ENCODE measurements around the gene PTH2. TPM values are rescaled to one million over a fixed set of nuclear protein-coding genes. Genes with fewer than 3 reads are reported as not detected.

PTH2 gene
- total RNA-seq, 1 experiment from 2014 or later = 0.96 TPM

- DNase-seq = peak; percentile 98
- WGBS (ENCODE audit: extremely low coverage, insufficient read length, low lambda C conversion rate) = no CpG with 5 or more reads among the region's 42 CpGs
- H2BK5ac ChIP-seq (ENCODE audit: insufficient read length, low read length) = no peak overlapping the region
- Mint-ChIP-seq H3K27me3 (ENCODE audit: low read depth) (peaks cover 88% of the 10 kb centered on the region), H3K4me1 (peaks cover 24 to 62% of the 10 kb centered on the region in 2 experiments), H3K27ac (peak overlapping the region in 2 of 3 experiments; percentile 22 to 88; a peak in 2 of 7 replicates), H3K4me3 (peak overlapping the region; percentile 33 to 76; a peak in 4 of 5 replicates), H3K36me3 (ENCODE audit: insufficient read depth in 1 of 3, low read depth in 3 of 3) (peaks cover 3 to 9% (median 5%) of the 10 kb centered on the region in 3 experiments; a peak in 6 of 7 replicates), H3K9me3 (peaks cover 4 to 8% of the 10 kb centered on the region in 2 experiments; a peak in 3 of 5 replicates)
- no peak overlapping the region for H2AK5ac ChIP-seq (ENCODE audit: insufficient read length, low read length)
- no peak overlapping the region for H2BK15ac ChIP-seq (ENCODE audit: low read depth, low read length)
- H3K18ac ChIP-seq (ENCODE audit: insufficient read length, low read depth, low read length) = no peak overlapping the region
- H4K91ac ChIP-seq (ENCODE audit: insufficient read length, low read depth, low read length) = no peak overlapping the region
- no peaks in the 10 kb centered on the region for H3K79me2 ChIP-seq (ENCODE audit: insufficient read depth, low read length)
- H3K4me1 ChIP-seq (ENCODE audit: insufficient read depth, low read length) = no peaks in the 10 kb centered on the region
- H3K14ac ChIP-seq (ENCODE audit: insufficient read depth, low read length) = no peak overlapping the region
- H2BK20ac ChIP-seq (ENCODE audit: low read depth, low read length, poor library complexity, severe bottlenecking) = no peak overlapping the region
- H3K23ac ChIP-seq (ENCODE audit: insufficient read length, low read depth, low read length) = no peak overlapping the region
- no peak overlapping the region for H3K9ac ChIP-seq (ENCODE audit: extremely low read depth, insufficient read length, low read length)
- peaks cover 36% of the 10 kb centered on the region; the same call in 1 of the 2 replicates for H3K27me3 ChIP-seq (ENCODE audit: insufficient read depth, low read length)
- no peaks in the 10 kb centered on the region for H4K20me1 ChIP-seq (ENCODE audit: control insufficient read depth, insufficient read depth, insufficient read length)
- H3K79me1 ChIP-seq (ENCODE audit: insufficient read depth, low read depth, low read length, poor library complexity, severe bottlenecking) = no peaks in the 10 kb centered on the region
- no peak overlapping the region for H2BK120ac ChIP-seq (ENCODE audit: low read depth, low read length, poor library complexity, severe bottlenecking)
- no peak overlapping the region for H4K8ac ChIP-seq (replicated peaks; ENCODE audit: insufficient read length, low read depth, low read length)
- H2BK12ac ChIP-seq (ENCODE audit: insufficient read length, low read depth, low read length) = no peak overlapping the region
- H4K5ac ChIP-seq (ENCODE audit: insufficient read length, low read depth, low read length) = no peak overlapping the region
- no peak overlapping the region for H3K27ac ChIP-seq (ENCODE audit: insufficient read length, low read depth, low read length)
- H3T11ph ChIP-seq (ENCODE audit: low read length) = no peak overlapping the region
- no peak overlapping the region for H3K56ac ChIP-seq (ENCODE audit: insufficient read length, low read depth, low read length)
- TF ChIP-seq CTCF (conservative IDR thresholded peaks at IDR 0.05) = no peak
- no peak overlapping the region for H3K4ac ChIP-seq (ENCODE audit: low read depth, low read length)
- H3K9me3 ChIP-seq (ENCODE audit: control insufficient read depth, low read depth, low read length) = no peaks in the 10 kb centered on the region
- no peak overlapping the region for H2AFZ ChIP-seq (ENCODE audit: low read length)
- H3K4me2 ChIP-seq (ENCODE audit: insufficient read depth, insufficient read length, low read length) = peak overlapping the region; percentile 21
- H3K23me2 ChIP-seq (ENCODE audit: insufficient read length, low read depth, low read length, poor library complexity, severe bottlenecking) = peaks cover 11% of the 10 kb centered on the region
Observed at GRCh38 chr19:49436381-49437017, 13.3 kb upstream of the PTH2 start.
